ENCODE results near the gene KRT13.

- TF ChIP-seq CTCF (IDR thresholded peaks at IDR 0.05; ENCODE audit: insufficient read depth, low read length) (no peak), REST (IDR thresholded peaks at IDR 0.05; ENCODE audit: insufficient replicate concordance, low read depth) (no peak), POLR2AphosphoS5 (IDR thresholded peaks at IDR 0.05; ENCODE audit: low read depth) (no peak)
Observed at GRCh38 chr17:41510251-41511065, 5.0 kb upstream of the KRT13 start.
